ENCODE measurements around the gene TSPYL1.
"Not testable (repeated sequence)": the region's sequence is repeated elsewhere in the genome, so short reads cannot be mapped to it uniquely, and the experiment has no call there.

The TSPYL1 gene

DNA sequence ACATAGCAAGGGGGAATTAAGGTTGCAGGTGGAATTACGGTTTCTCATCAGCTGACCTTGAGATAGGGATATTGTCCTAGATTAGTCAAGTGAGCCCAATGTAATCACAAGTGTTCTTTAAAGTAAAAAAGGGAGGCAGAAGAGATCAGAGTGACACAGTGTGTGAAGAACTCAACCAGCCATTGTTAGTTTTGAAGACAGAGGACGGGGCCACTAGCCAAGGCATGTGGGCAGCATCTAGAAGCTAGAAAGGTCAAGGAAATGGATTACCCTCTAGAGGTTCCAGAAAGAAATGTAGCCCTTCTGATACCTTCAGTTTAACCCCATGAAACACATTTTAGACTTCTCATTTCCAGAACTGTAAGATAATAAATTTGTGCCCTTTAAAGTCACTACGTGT is 18.5 kb upstream of the TSPYL1 start:
- DNase-seq (ENCODE audit: low read depth), result no peak

DNA sequence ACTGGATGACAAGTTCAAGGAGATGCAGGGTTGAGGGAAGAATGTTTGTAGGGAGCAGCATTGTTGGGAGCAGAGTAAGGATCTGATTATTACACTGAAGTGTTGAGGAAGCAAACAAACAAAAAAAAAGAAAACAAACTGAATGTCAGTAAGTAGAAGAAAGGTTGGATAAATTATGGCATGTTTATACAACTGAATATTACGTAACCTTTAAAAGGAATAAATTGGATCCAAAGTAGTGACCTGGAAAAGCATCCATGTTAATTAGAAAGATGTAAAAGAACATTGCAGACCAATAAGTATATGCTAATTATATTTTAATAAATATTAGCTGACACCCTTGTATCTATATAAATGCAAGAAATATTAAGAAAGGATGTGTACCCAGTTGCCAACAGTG is 12.8 kb upstream of the TSPYL1 start:
- DNase-seq (ENCODE audit: low read depth), result no peak

DNA sequence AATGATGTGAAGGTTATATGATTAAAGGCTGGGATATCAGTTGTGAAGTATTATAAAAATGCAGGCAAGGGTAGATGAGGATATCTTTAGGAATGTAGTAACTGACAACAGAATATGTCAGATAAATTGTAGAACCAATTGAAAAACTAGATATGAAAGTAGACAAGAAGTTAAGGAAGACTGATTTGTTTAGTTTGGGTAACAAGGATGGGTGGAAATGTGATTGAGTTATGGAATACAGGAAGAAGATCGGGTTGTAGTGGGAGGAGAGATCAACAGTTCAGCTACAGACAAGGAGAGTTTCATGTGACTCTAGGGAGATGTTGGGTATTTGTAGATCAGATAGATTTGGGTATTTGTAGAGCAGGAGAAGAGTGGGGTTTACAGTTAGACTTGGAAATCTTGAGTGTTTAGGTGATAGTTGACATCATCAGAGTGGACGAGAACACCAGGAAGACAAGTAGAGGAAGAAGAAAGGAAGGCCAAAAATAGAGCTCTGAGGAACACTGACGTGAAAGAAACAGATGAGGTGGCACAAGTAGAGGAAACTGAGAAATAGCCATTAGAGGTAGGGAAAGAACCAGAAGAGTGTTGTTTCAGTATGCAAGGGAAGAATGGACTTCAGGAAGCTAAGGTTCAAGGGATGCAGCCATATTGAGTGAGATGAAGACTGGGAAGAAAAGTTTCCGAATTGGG is 12.1 kb upstream of the TSPYL1 start:
- DNase-seq (ENCODE audit: low read depth), result no peak

DNA sequence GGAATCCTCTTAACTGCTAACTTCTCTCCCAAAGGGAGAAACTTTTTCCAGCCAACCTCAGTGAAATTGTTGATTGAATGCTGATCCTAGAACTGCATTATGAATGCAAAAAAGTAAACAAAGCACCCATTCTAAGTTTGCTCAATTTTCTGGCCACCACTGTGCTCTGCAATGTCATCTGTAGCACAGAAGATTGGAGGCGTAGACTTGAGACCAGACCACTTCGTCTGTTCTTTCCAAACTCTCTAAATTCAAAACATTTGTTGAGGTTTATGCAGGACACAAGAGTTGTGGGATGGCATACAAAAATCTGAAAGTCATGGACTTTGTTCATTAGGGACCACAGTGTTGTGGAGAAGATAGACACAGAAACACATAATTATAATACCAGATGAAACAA is 11.1 kb upstream of the TSPYL1 start:
- DNase-seq (ENCODE audit: low read depth), result no peak

DNA sequence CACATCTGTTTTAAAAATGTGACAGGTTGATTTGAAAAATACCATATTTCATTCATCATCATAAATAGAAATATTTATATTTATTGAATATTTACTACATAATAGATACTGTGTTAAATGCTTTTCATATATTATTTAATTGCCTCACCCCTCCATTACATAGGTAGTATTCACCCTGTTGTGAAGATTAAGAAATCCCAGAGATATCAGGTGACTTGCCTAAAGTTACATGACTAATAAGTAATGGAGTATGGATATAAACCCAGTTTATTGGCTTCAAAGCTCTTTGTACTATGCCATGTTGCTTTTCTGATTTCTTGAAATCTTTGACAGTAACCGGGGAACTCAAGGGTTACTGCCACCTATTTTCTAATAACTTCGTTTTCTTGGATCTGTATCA is 10.1 kb upstream of the TSPYL1 start:
- no peak for DNase-seq (ENCODE audit: low read depth)

DNA sequence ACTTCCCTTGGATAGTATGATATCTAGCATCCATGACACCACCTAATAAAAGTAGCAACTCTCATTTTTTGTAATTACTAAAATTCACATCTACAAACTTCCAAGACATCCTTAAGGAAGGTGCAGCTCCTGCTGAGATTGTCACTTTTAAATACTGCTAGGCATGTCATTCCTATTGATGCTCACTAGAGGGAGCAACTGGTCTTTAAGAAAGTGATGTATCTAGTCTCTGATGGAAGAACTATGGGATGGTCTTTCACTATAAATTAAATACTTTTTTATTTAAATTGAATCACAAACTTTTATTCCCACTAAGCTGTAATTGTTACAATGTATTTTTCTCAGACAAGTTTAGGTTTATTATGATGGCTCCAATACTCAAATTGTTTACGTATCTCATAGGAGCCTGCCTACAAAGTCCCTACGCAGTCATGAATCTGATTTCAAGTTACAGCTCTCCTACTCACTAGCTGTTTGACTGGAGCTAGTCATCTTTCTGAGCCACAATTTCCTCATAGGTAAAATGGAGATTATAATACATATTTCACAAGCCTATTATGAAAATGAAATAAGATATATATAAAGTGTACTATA is 8.1 kb upstream of the TSPYL1 start:
- DNase-seq (ENCODE audit: low read depth), result no peak

DNA sequence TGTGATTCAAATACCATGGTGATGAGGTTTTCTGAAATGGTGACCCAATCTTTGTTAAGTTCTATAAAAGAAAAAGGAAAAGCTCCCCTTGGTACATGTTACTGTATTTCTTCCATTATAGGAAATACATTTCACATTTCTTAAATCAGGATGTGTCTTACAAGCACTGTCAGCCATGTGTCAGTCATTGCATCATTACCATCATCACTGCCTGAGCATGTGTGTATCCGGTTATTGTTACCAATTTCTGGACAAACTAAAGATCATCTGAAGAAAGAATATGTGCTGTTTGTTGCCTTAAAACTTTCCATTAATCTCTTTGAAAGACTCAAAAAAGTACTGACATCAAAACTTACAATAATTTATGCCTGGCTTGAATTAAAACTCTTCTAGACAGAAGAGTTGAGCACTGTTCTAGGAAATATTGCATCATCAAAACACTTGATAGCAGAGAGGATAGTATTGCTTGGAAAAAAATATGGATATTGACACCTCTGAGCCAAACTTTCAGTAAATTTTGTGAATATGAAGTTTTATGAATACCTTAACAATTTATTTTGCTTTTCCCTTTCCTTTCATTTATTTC is 7.1 kb upstream of the TSPYL1 start:
- no peak for DNase-seq (ENCODE audit: low read depth)

DNA sequence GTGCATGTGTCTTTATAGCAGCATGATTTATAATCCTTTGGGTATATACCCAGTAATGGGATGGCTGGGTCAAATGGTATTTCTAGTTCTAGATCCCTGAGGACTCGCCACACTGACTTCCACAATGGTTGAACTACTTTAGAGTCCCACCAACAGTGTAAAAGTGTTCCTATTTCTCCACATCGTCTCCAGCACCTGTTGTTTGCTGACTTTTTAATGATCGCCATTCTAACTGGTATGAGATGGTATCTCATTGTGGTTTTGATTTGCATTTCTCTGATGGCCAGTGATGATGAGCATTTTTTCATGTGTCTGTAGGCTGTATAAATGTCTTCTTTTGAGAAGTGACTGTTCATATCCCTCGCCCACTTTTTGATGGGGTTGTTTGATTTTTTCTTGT is 5.3 kb upstream of the TSPYL1 start:
- DNase-seq (ENCODE audit: low read depth), result not testable (repeated sequence)

DNA sequence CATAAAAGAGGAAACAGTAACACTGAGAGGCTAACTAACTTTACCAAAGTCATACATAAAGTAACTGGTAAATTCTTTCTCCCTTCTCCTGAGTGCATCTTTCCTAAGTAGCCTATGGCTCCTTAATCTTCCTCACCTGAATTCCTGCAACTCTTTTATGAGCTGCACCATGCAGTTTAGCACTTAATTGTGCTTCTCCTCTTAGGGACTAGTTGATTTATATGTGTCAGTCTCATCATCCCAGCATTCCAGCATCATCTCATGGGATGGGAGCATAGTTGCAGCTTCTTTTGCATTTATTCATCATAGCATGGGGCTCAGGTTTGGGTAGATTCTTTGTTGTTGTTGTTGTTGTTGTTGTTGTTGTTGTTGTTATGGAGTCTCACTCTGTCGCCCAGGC is 3.5 kb upstream of the TSPYL1 start:
- no peak for DNase-seq (ENCODE audit: low read depth)

DNA sequence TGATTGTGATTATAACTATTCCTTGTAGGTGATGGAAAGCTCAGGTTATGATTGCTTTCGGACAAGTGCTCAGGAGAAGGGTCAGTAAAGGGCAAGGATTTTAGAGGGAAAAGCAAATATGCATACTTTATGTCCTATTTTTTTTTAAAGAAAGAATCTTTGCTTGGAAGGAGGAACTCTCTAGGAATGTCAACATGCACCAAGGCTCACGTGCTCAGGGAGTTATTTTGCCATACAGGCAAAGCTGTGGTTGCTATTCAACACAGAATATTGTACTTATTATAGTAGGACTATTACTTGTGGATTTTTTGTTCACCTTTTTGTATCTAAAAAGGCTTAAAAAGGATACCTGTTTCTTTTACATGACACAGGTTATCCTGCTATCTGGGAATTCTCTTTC is 3.0 kb upstream of the TSPYL1 start:
- no peak for DNase-seq (ENCODE audit: low read depth)

DNA sequence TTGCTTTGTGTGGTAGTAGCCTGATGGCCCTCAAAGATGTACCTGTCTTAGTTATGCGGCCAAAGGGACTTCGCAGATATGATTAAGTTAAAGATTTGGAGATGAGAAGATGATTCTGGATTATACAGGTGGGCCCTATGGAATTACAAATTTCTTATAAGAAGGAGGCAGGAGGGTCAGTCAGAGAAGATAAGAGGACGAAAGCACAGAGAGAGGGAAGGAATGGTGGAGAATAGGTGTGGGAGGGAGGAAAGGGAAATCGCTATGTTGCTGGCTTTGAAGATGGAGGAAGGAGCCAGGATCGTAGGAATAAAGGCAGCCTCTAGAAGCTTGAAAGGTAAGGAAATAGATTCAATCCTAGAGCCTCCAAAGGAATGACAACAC is 1.2 kb upstream of the TSPYL1 start:
- DNase-seq (ENCODE audit: low read depth), result no peak

DNA sequence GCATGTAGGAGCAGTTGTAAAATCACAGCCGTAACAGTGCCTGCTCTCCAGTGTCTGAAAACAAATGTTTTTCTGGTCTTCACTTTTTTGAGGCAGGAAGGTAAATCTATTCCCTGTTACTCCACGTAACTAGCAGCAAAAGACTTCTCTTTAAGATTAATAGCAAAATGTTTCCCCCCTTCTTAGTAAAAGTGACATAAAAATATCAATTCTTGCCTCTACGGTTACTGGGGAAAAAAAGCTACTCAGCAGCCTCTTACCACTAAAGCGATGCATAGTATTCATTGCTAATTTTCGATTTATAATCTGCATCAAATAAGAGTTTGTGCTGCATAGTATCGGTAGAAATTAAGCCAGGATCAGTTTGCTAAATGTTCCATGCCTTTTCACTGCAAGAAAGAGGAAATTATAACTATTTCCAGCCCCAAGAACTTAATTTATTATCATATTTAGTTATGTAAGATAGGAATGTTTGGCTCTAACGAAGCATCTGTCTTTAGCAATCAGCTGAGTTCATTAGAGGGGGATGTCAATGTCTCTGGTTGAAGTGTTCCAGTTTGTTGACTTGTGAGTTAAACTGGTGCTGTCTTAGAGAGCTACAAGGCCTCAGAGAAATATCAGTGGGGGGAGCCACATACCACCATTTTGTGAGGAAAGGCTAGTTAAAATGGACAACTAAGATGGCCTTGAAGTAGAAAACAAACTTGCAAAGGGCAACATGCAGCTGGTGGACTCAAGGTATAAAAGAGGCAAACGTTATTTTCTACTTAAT is 617 bp upstream of the TSPYL1 start:
- no peak for DNase-seq (ENCODE audit: low read depth)

DNA sequence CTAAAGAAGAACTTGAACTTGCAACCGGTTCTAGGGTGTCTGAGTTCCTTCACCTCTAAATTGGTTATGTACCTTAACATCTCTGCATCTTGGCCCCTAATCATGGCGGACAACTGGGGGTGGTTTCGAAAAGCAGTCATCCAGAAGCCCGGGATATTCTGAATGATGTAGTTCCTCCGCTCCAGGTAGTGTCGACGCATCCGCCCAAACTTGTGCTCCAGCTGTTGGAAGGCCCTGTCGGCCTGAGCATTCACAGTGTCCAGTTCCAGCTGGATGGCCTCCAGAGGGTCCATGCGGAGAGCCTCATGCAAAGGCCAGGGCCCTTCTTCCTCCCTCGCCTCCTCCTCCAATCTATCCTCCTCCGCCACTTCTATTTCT is 887 bp downstream of the TSPYL1 start:
- DNase-seq (ENCODE audit: low read depth), result no peak

DNA sequence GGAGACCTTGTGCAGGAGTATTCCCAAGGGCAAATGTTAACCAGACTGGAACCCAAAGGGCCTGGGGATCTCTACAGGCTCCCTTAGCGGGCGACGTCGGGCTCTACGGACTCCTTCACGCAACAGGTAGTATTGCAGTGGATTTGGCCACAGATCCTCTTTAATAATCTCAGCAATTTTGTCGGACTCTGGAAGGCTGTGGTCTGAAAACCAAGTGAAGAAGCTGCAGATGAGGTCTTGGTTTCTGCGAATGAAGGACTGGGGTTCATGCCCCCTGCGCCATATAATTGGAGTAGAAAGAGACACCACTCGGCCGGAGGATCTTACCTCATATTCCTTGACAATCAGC is 1.3 kb downstream of the TSPYL1 start:
- no peak for DNase-seq (ENCODE audit: low read depth)

DNA sequence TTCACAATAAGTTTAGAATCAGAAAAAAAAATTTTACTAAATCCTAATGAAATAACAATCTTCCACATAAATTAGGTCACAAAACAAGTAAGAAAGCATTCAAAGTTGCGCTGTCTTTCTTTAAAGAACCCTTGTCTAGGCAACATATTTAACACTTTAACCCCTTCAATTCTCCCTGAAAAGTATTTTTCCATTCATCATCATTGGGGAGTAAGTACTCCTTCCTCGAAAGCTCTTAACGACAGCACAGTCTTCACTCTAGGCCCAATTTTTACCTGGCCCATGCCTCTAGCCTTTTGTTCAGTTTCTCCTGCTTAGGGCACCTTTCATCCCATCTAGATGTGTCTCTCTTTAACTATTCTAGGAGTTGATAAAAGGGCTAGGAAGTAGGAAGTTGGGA is 2.6 kb downstream of the TSPYL1 start:
- no peak for DNase-seq (ENCODE audit: low read depth)

DNA sequence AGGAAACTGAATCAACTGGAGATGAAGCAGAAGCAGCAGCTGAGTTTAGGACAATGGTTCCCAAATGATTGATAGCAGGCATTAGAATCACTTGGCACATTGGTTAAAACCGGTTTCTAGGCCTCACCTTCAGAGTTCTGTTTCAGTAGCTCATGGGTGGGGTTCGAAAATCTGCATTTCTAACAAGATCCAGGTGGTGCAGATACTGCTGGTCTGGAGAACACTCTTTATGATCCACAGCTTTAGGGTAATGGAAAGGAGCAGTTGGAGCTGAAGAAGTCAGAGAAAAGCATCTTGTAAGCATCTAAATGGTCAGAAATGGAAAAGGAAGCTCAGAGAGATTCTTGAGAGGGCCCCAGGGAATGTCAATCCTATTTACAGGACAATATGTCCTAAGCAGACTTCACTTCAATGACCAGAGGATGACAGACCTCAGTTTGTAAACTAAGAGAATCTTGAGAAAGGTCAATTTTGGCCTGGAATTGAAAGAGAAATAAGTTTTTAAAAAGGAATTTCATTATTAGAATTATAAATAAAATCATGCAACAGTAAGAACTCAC is 8.5 kb downstream of the TSPYL1 start:
- DNase-seq (ENCODE audit: low read depth), result no peak

DNA sequence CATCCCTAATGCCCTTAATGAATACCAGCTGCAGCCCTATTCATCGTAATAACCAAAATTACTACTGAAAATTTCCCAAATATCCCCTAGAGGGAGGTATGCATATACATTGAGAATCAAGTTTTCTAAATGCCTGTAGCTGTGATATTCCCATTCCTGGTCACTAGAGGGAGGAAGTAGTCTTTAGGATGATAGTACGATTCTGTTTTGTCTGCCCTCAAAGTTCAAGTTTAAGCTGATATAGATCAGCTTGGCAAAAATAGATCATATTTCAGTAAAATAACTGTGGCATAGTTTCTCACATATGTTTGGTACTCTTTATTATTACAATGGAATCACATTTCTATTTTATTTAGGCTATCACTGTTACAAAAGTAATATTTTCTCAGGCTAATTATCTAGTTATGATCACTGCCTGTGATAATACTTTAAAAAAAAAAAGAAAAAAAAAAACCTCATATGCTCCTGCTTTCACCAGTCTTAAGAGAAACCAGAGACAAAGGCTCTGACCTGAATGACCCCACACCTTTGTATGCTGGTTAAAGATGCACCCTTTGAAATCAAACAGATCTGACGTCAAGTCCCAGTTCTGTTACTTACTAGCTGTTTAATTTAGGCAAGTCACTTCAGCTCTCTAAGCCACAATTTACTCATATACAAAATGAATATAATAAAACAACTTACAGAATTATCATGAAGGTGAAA is 11.0 kb downstream of the TSPYL1 start:
- no peak for DNase-seq (ENCODE audit: low read depth)

DNA sequence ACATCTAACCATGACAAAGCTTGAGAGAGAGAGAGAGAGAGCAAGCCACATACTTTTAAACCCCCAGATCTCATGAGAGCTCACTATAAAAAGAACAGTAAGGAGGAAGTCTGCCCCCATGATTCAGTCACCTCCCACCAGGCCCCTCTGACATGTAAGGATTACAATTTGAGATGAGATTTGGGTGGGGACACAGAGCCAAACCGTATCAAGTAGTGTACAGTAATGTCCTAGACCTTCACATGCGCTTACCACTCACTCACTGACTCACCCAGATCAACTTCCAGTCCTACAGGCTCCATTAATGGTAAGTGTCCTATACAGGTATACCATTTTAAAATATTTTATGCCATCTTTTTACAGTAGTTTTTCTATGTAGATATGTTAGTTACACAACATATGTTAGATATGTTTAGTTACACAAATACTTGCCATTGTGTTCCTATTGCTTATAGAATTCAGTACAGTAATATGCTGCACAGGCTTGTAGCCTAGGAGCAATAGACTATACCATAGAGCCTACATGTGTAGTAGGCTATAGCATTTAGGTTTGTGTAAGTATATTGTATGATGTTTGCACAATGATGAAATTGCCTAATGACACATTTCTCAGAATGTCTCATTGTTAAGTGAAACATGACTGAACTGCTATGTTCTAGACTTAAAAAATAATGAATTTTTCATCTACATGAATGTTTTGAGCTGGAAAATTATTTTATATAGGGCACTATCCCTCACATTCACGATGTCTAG is 11.7 kb downstream of the TSPYL1 start:
- DNase-seq (ENCODE audit: low read depth), result no peak

DNA sequence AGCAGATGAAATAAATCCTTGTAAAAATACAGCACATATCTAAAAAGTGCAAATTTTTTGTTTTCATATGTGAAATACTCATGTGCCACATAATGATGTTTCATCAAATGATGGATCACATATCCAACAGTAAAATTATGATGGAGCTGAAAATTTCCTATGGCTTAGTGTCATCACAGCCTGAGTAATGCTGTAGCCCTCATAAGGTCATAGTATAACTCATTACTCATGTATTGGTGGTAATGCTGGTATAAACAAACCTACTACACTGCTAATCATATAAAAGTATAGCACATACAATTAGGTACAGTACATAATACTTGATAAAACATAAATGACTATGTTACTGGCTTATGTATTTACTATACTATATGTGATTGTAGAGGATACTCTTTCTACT is 12.9 kb downstream of the TSPYL1 start:
- DNase-seq (ENCODE audit: low read depth), result no peak

DNA sequence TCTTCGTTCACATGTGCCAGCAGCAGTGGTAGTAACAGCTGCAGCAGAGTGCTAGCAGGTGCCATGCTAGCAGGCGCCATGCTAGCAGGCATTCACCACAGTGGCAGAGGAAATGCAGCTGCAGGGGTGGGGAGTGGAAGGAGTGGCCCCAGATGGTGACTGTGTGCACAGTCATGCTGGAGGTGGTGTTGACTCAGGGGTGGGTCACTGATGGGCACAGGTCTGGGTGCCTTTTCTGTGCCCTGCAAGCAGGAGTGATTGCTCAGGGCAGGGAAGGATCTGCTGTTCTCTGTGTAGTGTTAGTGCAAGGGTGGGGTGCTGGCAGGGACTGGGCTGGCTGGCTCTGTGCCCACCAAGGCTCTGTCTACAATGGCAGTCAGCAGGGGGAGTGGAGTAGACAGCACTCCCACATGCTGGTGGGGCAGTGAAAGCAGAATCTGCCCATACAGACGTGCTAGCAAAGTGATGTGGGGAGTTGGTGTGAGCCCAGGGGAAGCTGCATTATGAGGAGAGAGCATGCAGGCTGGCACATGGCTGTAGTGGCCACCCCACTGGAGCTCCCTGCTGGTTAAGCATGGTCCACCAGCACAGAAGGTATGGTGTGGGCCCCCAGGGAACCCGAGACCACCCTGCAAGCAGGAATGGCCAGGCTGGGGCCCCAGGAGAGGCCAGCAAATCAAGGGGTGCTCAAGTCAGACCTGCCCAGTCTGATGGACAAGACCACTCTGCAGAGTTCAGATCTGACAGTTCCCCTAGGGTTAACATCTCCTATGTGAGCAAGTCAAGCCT is 14.5 kb downstream of the TSPYL1 start:
- DNase-seq (ENCODE audit: low read depth), result no peak

DNA sequence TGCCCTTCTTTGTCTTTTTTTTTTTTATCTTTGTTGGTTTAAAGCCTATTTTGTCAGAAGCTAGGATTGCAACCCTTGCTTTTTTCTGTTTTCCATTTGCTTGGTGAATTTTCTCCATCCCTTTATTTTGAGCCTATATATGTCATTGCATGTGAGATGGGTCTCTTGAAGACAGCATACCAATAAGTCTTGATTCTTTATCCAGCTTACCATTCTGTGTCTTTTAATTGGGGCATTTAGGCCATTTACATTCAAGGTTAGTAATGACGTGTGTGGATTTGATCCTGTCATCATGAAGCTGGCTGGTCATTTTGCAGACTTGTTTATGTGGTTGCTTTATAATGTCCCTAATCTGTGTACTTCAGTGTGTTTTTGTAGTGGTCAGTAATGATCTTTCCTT is 16.4 kb downstream of the TSPYL1 start:
- DNase-seq (ENCODE audit: low read depth), result no peak

Data from HS-27A (cell line).